ENCODE results near the gene GNAQ.
"Not testable (repeated sequence)": the region's sequence is repeated elsewhere in the genome, so short reads cannot be mapped to it uniquely, and the experiment has no call there.

The GNAQ gene

GRCh38 chr9:77882294-77882693 is 149.3 kb downstream of the GNAQ start:
- Mint-ChIP-seq H3K27ac (no peak overlapping the region), H3K27me3 (ENCODE audit: low read depth) (no peaks in the 10 kb centered on the region), H3K4me3 (no peak overlapping the region), H3K36me3 (ENCODE audit: low read depth) (no peaks in the 10 kb centered on the region), H3K9me3 (no peaks in the 10 kb centered on the region), H3K4me1 (peaks cover 35% of the 10 kb centered on the region)
- TF ChIP-seq CTCF (IDR thresholded peaks at IDR 0.05; ENCODE audit: unreplicated experiment in 3 of 3): no peak

- H3K4me1 Mint-ChIP-seq: peaks cover 42% of the 10 kb centered on the region
- H3K4me3 Mint-ChIP-seq; H3K9me3 Mint-ChIP-seq; H3K27ac Mint-ChIP-seq; H3K36me3 Mint-ChIP-seq (ENCODE audit: low read depth); H3K27me3 Mint-ChIP-seq (ENCODE audit: low read depth): not testable (repeated sequence)
Measured at GRCh38 chr9:77881634-77882033, 150.0 kb downstream of the GNAQ start.

- H3K27me3 Mint-ChIP-seq (ENCODE audit: low read depth): no peaks in the 10 kb centered on the region
- no peak overlapping the region for H3K27ac Mint-ChIP-seq
- H3K9me3 Mint-ChIP-seq: no peaks in the 10 kb centered on the region
- H3K4me1 Mint-ChIP-seq: peaks cover 47% of the 10 kb centered on the region
- no peak overlapping the region for H3K4me3 Mint-ChIP-seq
- H3K36me3 Mint-ChIP-seq (ENCODE audit: low read depth): no peaks in the 10 kb centered on the region
- no peak for TF ChIP-seq CTCF (IDR thresholded peaks at IDR 0.05; ENCODE audit: unreplicated experiment in 3 of 3)
Measured at GRCh38 chr9:77881111-77881510, 150.5 kb downstream of the GNAQ start.

GRCh38 chr9:77879437-77879943 is 152.1 kb downstream of the GNAQ start:
- no peak for TF ChIP-seq CTCF (IDR thresholded peaks at IDR 0.05; ENCODE audit: unreplicated experiment in 3 of 3)
- no peak overlapping the region for H3K4me3 Mint-ChIP-seq
- peak overlapping the region in 1 of 3 experiments; percentile 57 for H3K27ac Mint-ChIP-seq
- H3K4me1 Mint-ChIP-seq: peaks cover 42% of the 10 kb centered on the region
- H3K9me3 Mint-ChIP-seq: no peaks in the 10 kb centered on the region
- H3K36me3 Mint-ChIP-seq (ENCODE audit: low read depth): no peaks in the 10 kb centered on the region
- no peaks in the 10 kb centered on the region for H3K27me3 Mint-ChIP-seq (ENCODE audit: low read depth)

GRCh38 chr9:77878793-77879192 is 152.8 kb downstream of the GNAQ start:
- H3K27ac Mint-ChIP-seq; H3K27me3 Mint-ChIP-seq (ENCODE audit: low read depth); H3K9me3 Mint-ChIP-seq; H3K36me3 Mint-ChIP-seq (ENCODE audit: low read depth); H3K4me3 Mint-ChIP-seq: not testable (repeated sequence)
- H3K4me1 Mint-ChIP-seq: peaks cover 35% of the 10 kb centered on the region

- no peak for TF ChIP-seq CTCF (IDR thresholded peaks at IDR 0.05; ENCODE audit: unreplicated experiment in 3 of 3)
- no peaks in the 10 kb centered on the region for H3K9me3 Mint-ChIP-seq
- peaks cover 4% of the 10 kb centered on the region for H3K36me3 Mint-ChIP-seq (ENCODE audit: low read depth)
- no peaks in the 10 kb centered on the region for H3K27me3 Mint-ChIP-seq (ENCODE audit: low read depth)
- H3K4me3 Mint-ChIP-seq: no peak overlapping the region
- H3K27ac Mint-ChIP-seq: peak overlapping the region in 2 of 3 experiments; percentile 44 to 58
- peaks cover 33% of the 10 kb centered on the region for H3K4me1 Mint-ChIP-seq
Measured at GRCh38 chr9:77877976-77878375, 153.6 kb downstream of the GNAQ start.

- no peaks in the 10 kb centered on the region for H3K27me3 Mint-ChIP-seq (ENCODE audit: low read depth)
- no peak for TF ChIP-seq CTCF (IDR thresholded peaks at IDR 0.05; ENCODE audit: unreplicated experiment in 3 of 3)
- peaks cover 33% of the 10 kb centered on the region for H3K4me1 Mint-ChIP-seq
- H3K9me3 Mint-ChIP-seq: no peaks in the 10 kb centered on the region
- H3K27ac Mint-ChIP-seq: peak overlapping the region; percentile 72 to 78 (median 72)
- peaks cover 4% of the 10 kb centered on the region for H3K36me3 Mint-ChIP-seq (ENCODE audit: low read depth)
- H3K4me3 Mint-ChIP-seq: no peak overlapping the region
Measured at GRCh38 chr9:77876590-77876989, 155.0 kb downstream of the GNAQ start.
